Fibroblast of gingiva (primary cell): Measurements from ENCODE around the gene KBTBD7.

Experiments used
- DNase-seq: peaks from one replicate; pipeline ENCODE4 v3.0.0-alpha.2; 2011; ENCODE audit warnings: low read depth

The KBTBD7 gene, protein sequence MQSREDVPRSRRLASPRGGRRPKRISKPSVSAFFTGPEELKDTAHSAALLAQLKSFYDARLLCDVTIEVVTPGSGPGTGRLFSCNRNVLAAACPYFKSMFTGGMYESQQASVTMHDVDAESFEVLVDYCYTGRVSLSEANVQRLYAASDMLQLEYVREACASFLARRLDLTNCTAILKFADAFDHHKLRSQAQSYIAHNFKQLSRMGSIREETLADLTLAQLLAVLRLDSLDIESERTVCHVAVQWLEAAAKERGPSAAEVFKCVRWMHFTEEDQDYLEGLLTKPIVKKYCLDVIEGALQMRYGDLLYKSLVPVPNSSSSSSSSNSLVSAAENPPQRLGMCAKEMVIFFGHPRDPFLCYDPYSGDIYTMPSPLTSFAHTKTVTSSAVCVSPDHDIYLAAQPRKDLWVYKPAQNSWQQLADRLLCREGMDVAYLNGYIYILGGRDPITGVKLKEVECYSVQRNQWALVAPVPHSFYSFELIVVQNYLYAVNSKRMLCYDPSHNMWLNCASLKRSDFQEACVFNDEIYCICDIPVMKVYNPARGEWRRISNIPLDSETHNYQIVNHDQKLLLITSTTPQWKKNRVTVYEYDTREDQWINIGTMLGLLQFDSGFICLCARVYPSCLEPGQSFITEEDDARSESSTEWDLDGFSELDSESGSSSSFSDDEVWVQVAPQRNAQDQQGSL

DNA sequence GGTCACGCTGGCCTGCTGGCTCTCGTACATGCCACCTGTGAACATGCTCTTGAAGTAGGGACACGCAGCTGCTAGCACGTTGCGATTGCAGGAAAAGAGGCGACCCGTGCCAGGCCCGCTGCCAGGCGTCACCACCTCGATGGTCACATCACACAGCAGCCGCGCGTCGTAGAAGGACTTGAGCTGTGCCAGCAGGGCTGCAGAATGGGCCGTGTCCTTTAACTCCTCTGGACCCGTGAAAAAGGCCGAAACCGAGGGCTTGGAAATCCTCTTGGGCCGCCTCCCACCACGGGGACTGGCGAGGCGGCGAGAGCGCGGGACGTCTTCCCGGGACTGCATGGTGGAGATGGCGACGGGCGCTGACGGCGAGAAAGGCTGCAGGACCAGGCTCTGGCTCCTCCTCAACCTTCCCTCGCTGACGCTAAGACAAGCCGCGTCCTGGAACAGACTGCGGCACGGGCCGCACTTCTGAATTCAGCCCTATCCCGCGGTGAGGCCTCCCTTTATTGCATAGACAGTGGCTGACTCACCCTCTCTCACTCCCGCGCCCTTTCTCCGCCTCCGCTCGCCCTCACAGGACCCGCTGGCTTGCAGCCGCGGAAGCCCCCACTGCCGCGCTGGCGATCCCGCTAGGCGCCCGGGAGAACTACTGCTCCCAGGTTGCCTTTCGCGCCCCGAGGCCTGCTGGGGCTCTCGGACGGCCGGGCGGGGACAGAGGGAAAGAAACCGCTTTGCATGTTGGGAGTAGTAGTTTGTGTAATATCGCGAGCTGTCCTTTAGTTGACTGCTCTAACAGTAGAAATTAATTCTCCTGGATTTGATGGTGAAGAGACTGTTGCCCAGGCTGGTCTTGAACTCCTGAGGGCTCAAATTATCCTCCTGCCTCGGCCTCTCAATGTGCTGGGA, at the start of gene KBTBD7:
Gene KBTBD7, minus strand, starts transcription at position 651 of the 906 bp plus-strand sequence. Its CDS starts 312 bp downstream, at position 339.
- peak; percentile 98 for DNase-seq

DNA sequence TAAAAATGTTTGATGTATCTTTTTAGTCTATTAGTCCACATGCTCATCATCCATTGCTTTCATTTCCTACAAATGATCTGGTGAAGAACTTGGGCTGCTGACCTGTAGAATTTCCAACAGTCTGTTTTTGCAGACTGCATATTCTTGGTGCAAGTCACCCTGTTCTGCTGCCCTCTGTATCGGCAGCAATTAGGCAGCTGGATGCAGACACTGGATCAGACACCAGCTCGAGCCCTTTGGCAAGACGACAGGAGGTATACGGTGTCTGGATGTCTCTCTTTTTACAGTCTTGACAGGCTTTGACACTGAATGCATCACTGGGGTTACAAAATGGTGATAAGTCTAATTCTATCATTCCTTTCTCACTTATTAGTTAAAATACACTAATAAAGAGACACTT, 47.3 kb upstream of the KBTBD7 start:
- no peak for DNase-seq

DNA sequence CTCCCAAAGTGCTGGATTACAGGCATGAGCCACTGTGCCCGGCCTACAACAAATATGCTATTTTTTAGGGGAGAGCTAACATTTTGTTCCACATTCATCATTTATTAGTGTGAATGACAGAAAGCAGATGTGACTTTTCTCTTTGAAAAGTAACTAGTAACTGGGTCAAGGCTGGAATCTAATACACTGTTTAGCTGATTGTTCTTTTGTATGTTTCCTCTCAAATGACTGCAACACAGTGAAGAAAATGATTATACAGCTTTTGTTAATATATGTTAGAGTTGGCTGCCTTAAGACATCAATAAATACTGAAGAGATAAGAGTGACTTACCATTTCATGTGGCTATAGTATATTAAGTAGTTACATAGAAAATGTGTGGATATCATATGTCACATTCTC, 42.0 kb upstream of the KBTBD7 start:
- no peak for DNase-seq

DNA sequence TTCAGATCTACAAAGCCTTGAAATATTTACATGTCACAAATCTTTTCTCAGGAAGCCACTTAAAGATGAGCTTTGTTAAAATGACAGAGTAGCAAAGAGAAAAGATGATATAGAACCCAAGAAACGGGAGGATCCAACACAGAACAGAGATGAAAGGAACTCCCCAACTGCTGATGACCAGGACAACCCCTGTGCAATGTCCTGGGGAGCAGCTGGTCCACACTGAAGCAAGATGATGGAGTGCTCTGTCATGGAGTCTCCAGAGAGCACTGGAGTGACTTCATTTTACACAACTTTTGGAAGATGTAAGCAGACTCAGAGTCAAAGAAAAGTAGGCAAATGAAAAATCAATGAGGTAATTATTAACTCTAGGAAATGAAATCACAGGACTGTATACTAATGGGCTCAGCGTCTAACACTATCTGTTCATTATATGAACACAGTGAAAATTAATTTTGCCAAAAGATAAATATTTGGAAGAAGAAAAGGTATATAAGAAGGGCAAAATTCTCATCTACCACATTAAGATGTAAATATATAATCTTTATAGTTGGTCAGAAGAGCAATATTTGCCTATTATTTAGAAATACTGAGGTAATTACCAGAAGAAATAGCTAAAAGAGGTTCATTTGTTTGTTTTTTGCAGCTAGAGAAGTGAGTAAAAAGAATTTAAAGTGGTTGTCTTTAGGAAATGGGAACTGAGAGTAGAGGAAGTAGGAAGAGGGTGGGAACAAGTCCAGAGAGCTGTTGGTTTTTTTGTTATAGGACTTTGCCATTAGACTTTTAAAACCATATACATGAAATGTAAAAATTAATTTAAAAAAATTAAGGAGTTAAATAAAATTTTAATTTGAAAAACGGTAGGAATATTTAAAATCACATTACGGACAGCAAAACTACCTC, 38.5 kb upstream of the KBTBD7 start:
- no peak for DNase-seq

DNA sequence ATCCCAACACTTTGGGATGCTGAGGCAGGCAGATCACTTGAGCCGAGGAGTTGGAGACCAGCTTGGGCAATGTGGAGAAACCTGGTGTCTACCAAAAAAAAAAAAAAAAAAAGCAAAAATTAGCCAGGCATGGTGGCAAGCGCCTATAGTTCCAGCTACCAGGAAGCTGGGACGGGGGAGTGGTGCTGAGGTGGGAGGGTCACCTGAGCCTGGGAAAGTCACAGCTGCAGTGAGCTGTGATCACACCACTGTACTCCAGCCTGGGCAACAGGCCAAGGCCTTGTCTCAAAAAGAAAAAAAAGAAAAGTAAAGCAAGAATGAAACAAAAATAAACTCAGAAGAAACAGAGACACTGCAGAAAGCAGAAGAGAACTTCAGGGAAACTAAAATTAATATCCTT, 37.4 kb upstream of the KBTBD7 start:
- DNase-seq = no peak

DNA sequence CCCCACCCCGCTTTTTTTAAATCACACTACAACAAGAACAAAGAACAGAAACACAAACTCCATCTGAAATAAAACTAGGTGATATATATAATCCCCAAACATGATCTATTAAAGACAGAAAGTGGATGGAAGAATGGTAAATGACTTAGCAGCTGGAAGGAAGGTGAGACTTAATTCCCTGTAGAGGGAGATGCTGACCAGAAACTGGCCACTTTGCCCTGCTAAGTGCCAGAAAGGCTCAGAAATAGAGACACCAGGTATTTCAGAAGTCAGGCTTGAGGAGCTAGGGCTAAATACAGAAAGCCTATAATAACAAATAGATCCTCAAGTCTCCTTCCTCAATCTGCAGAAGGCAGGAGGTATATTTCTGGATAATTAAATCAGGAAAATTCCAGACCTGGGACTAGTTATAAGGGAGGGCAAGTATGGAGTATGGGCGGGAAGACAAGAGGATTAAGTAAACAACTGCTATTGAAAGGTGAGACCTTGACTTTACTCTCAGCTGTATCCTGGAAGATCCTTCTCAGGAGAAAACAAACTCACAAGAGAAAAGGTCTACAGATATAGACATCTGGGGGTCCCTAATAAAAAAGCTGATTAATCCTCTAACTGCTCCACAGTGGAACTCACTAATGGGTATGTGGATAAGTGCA, 36.8 kb upstream of the KBTBD7 start:
- DNase-seq = no peak

DNA sequence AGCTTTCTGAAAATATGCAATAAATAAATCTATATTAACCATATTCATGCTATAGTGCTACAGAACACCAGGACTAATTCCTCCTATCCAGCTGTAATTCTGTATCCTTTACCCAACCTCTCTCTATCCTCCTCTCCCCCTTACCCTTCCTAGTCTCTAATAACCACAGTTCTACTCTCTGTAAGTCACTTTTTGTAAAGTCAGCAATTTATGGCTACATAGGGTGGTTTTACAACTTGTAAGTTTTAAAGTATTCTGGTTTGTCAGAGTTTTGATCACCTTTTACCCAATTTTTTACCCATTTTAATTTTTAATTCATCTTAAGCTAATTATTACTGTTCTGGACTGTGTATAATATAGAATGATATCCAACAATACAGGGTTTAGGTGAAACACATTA, 35.0 kb upstream of the KBTBD7 start:
- DNase-seq = no peak

DNA sequence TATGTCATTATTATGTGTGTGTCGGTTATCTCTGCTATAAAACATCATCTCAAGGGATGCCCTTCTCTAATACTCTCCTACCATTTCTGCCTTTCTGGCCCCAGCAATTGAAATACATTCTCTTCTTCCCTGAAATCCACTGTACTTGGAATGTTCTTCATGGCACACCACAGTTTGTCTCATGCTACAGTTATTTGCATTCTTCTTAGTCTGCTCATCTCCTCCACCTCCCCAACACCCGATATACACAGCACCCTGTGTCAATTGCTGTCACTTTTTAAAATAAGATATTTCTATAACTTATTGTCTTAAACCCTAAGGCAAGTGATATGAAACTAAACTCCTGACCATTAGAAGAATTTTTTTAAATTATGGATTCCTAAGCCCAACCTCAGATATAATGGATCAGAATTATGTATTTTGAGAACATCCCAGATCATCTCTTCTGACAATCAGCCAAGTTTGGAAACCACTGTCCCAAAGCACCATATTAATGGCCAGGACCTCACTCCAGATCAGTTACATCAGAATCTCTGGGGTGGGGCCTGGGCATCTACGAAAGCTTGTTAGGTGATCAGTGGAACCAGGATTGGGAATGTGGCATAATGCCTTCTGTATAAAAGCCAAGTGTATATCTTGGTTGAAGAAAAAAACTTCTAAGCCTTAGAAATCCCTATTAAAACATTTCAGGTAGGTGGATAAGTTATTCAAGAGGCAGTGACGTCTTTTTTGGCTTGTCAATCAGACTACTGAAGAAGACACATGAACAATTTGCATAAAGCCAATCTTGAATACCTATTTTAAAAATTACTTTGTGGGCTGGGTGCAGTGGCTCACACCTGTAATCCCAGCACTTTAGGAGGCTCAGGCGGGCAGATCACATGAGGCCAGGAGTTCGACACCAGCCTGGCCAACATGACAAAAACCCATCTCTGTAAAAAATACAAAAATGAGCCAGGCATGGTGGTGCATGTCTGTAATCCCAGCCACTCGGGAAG, 30.0 kb upstream of the KBTBD7 start:
- peak; percentile 65 for DNase-seq

DNA sequence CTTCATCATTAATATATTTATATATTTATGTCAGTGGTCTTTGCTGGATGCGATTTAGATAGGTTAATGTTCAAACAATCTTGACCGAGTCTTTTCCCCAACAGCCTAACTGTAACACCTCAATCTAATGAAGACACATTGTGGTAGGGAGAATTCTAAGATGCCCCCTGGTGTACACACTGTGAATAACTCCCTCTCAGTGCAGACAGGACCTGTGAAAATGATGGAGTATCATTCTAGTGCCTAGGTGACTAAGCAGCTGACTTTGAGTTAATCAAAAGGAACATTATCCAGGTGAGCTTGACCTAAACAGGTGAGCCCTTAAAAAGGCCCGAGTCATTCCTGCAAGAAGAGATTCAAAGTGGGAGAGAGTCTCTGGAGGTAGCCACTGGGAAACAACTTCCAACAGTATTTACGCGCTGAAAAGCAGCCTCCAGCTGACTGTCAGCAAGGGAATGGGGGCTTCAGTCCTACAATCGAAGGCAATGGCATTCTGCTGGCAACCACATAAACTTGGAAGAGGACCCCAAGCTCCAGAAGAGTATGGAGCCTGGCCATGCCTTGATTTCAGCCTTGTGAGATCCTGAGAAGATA, 28.0 kb upstream of the KBTBD7 start:
- peak; percentile 32 for DNase-seq

DNA sequence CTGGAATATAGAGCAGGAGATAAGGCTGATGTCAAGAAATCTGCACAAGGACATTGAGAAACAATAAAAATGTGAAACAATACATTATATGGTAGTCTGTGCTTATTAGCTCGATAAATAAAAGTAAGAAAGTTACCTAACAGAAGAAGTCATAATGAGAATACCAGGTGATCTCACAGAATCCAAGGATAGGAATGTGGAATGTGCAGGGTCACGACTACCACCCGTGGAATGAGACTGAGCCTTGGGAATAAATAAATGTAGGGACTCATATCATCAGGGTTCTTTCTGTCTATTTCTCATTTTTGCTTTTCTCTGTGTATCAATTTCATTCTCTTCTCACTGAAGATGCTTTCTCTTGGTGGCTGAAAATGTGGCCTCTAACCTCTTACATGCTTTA, 26.0 kb upstream of the KBTBD7 start:
- no peak for DNase-seq

DNA sequence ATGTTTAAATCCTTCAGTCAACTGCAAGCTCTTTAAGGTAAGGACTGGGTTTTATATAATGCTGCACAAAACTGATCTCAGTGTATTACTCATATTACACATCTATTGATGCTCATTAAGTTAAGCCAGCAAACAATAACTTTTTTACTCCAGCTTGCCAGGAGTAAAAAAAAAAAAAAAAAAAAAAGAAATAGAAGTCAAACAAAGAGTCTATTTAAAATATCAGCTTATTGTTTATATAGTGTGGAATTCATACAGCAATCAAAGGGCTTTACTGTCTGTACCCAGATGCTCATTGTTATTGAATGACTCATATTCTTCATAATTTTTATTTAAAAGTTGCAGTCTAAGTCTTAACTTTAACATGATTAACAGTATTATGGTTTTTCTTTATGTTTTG, 21.8 kb upstream of the KBTBD7 start:
- DNase-seq = peak; percentile 62

DNA sequence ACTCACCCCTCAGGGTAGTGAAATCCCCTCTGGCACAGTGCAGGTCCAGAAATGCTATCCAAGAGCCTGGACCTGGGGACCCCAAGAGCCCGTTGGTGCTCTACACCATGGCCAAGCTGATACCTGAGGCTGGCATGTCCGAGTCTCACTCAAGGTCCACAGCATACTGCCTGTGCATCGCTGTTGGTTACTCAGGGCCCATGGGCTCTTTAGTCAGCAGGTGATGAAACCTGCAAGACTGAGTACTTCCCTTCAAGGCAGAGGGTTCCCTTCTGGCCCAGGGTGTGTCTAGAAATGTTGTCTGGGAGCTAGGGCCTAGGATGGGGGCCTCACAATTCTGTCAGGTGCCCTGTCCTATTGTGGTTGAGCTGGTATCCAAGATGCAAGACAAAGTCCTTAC, 19.6 kb upstream of the KBTBD7 start:
- no peak for DNase-seq

DNA sequence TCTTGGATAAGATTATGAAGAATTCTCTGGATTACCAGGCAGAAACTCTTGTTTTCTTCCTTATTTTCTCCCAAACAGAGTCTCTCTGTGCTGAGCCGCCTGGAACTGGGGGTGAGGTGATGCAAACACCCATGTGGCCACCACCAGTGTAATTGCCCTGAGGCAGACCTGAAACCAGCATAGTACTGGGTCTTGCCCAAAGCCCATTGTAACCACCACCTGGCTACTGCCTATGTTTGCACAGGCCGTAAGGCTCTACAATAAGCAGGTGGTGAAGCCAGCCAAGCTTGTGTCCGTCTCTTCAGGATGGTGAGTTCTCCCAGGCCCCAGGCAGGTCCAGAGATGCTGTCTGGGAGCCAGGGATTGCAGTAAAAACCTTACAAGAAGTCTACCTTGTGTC, 18.9 kb upstream of the KBTBD7 start:
- DNase-seq = peak; percentile 11

DNA sequence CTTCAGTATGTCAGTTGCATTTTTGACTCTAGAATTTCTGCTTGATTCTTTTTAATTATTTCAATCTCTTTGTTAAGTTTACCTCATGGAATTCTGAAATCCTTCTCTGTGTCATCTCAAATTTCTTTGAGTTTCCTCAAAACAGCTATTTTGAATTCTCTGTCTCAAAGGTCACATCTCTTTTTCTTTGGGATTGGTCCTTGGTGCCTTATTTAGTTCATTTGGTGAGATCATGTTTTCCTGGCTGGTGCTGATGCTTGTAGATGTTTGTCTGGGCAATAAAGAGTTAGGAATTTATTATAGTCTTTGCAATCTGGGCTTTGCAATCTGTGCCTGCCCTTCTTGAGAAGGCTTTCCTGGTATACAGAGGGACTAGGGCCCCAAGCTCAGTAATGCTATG, 18.5 kb upstream of the KBTBD7 start:
- DNase-seq = peak; percentile 74

DNA sequence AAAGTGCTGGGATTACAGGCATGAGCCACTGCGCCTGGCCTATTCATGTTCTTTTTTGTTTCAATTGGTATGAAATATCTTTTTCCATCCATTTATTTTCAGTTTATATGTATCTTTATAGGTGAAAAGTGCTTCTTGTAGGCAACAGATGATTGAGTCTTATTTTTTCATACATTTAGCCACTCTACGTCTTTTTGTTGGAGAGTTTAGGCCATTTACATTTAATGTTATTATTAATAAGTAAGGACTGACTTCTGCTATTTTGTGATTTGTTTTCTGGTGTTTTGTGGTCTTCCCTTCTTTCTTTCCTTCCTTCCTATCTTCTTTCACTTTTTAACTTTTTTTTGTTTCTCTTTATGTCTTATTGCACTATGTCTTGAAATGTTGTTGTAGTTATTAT, 16.7 kb upstream of the KBTBD7 start:
- DNase-seq = no peak

DNA sequence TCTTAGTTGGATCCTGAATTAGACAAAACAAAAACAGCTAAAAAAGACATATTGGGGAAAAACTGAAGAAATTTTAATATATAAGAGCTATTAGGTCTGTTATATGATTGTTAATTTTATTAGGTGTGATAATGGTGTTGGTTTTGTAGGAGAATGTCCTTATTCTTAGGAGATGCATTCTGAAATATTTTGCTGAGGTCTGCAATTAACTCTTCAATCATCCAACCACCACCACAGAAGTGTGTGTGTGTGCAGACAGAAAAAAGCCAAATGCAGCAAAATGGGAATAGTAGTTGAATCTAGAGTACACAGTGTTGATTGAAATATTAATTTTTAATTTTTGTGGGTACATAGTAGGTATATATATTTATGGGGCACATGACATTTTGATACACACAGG, 12.1 kb upstream of the KBTBD7 start:
- DNase-seq = no peak

DNA sequence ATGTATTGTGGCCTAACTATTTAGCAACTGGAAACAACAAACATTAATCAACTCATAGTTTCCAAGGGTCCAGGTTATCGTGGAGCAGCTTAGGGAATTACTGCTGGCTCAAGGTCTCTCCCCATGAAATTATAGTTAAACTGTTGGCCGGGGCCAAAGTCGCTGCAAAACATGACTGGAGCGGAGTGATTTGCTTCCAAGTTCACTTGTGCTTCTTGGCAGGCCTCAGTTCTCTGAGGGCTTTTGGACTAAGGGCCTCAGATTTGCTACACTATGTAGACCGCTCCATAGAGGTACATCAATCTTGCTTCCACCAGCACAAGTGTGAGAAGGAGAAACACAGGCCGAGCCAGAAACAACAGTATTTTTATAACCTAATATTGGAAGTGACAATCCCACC, 9.4 kb upstream of the KBTBD7 start:
- DNase-seq = no peak

DNA sequence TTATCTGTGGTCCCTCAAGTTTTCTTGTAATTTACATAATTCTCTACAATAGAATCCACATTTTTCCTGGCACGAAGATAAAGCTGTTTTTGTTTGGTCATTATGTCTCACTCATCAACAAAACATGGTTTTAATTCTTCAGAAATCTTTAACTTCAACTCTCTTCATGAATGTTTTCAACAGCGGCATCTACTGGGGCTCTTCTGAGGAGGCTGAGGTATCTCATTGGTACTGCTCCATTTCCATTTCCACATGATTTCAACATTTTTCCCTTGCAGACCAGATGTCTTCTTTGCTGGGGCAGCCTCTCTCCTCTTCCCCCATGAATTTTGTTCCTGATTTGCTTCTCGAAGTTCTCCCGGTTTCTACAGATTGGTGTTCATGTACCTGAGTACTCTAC, 5.8 kb upstream of the KBTBD7 start:
- peak; percentile 79 for DNase-seq

DNA sequence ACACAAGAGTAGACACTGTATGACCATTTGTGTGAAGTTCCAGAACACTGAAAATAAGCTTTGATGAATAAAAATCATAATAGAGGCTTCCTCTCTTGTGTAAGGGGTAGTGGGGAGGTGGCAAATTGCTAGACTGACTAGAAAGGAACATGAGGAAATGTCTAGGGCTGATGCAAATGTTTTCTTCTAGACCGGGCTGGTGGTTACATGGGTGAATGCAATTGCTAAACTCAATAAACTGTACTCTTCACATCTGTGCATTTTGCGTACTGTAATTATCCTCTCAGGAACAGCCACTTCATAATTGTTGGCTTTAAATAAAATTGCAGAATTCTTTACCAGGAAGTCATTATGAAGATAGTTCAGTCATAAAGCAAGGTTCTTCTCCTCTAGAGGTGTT, 5.2 kb upstream of the KBTBD7 start:
- peak; percentile 90 for DNase-seq
